Measurements from ENCODE around the gene ULK3. TPM values are rescaled to one million over a fixed set of nuclear protein-coding genes. Genes with fewer than 3 reads are reported as not detected.

ULK3 gene
- total RNA-seq, 1 experiment from 2014 or later, result 38.9 TPM

- TF ChIP-seq ZNF512 (CRISPR knock-in tag; IDR thresholded peaks at IDR 0.05; ENCODE audit: borderline replicate concordance) (no peak), NR1H2 (CRISPR knock-in tag; IDR thresholded peaks at IDR 0.05) (no peak), ATF1 (CRISPR knock-in tag; IDR thresholded peaks at IDR 0.05) (no peak)
Measured at GRCh38 chr15:74786551-74787165, 56.3 kb downstream of the ULK3 start (continued).

Small RNAs within 50 kb of the gene (microRNA-seq; reads per million reads assigned to microRNA genes)
- not detected for gene MIR4513 (ENCODE audit: borderline number of aligned reads)
- 1.4 reads per million for gene MIR6882 (ENCODE audit: borderline number of aligned reads)

Other genes starting within 250 kb of the ULK3 start
- 45.2 to 48.1 TPM (median 46.3 TPM) in 3 replicates for gene CLK3, start 227.3 kb downstream of the ULK3 start, total RNA-seq (2021)
- gene EDC3, start 147.1 kb downstream of the ULK3 start, total RNA-seq (2021), result 45.6 to 54.7 TPM (median 50.6 TPM) in 3 replicates
- 0.21 to 0.26 TPM (median 0.23 TPM) in 3 replicates for gene CYP1A1, start 117.6 kb downstream of the ULK3 start, total RNA-seq (2021)
- gene CYP1A2, start 94.3 kb downstream of the ULK3 start, total RNA-seq (2021), result 0.07 TPM in 1 of 3 replicates, not detected in the others
- gene CSK, start 61.1 kb downstream of the ULK3 start, total RNA-seq (2021), result 55.1 to 55.9 TPM (median 55.3 TPM) in 3 replicates
- gene LMAN1L, start 30.3 kb downstream of the ULK3 start, total RNA-seq (2021), result not detected in 3 replicates
- gene CPLX3, start 16.5 kb downstream of the ULK3 start, total RNA-seq (2021), result 0.09 to 0.21 TPM (median 0.09 TPM) in 3 replicates
- gene SCAMP2, start 30.2 kb upstream of the ULK3 start, total RNA-seq (2021), result 38.0 to 47.0 TPM (median 39.0 TPM) in 3 replicates
- 36.3 to 65.1 TPM (median 59.8 TPM) in 3 replicates for gene MPI, start 46.9 kb upstream of the ULK3 start, total RNA-seq (2021)
- gene FAM219B, start 63.7 kb upstream of the ULK3 start, total RNA-seq (2021), result 67.3 to 99.6 TPM (median 87.8 TPM) in 3 replicates
- 336 to 355 TPM (median 354 TPM) in 3 replicates for gene COX5A, start 94.9 kb upstream of the ULK3 start, total RNA-seq (2021)
- 28.3 to 31.3 TPM (median 29.0 TPM) in 3 replicates for gene RPP25, start 113.6 kb upstream of the ULK3 start, total RNA-seq (2021)
- 65.7 to 70.1 TPM (median 67.0 TPM) in 3 replicates for gene SCAMP5, start 152.4 kb upstream of the ULK3 start, total RNA-seq (2021)
- gene PPCDC, start 180.4 kb upstream of the ULK3 start, total RNA-seq (2021), result 25.7 to 30.1 TPM (median 27.8 TPM) in 3 replicates

Measured in WTC11 (cell line).